DND-41 (cell line): ENCODE results near the gene IFT25.

ENCODE experiments used
- ATAC-seq: fragments of 200-7000 bp; cut with Tn5 transposase; 3 replicates; pipeline ENCODE4 v1.9.1; 2021; ENCODE audit warnings: low read depth; ENCODE audit not compliant: insufficient read depth
- DNase-seq: peaks from one replicate; pipeline ENCODE4 v3.0.0-alpha.2; 2020
- H2AFZ ChIP-seq: 2 replicates; pipeline ENCODE4 v1.6.0; 2012; ENCODE audit warnings: low read depth, low read length
- H3K27ac ChIP-seq: 2 replicates; pipeline ENCODE4 v1.5.1; 2012; ENCODE audit warnings: low read length, inconsistent platforms
- H3K27me3 ChIP-seq: fragments of 200-600 bp; sonication (generic); 2 replicates; pipeline ENCODE4 v1.6.0; 2012; ENCODE audit warnings: low read length, mild to moderate bottlenecking, inconsistent platforms; ENCODE audit not compliant: insufficient read depth, poor library complexity
- H3K36me3 ChIP-seq: 2 replicates; pipeline ENCODE4 v1.5.1; 2012; ENCODE audit warnings: low read length, inconsistent platforms; ENCODE audit not compliant: insufficient read depth
- H3K4me1 ChIP-seq: 2 replicates; pipeline ENCODE4 v1.5.1; 2012; ENCODE audit warnings: mild to moderate bottlenecking, low read length; ENCODE audit not compliant: insufficient read depth
- H3K4me2 ChIP-seq: 2 replicates; pipeline ENCODE4 v1.6.0; 2012; ENCODE audit warnings: mild to moderate bottlenecking, moderate library complexity, low read length, inconsistent platforms; ENCODE audit not compliant: insufficient read depth
- H3K4me3 ChIP-seq, 2 experiments: fragments of 200-600 bp in 1 of 2; shearing (Covaris generic) in 1 of 2; 2 replicates each; pipeline ENCODE4 v1.5.1; 2012 to 2016; ENCODE audit warnings: inconsistent platforms in 2 of 2, low read length in 2 of 2, mild to moderate bottlenecking in 2 of 2, low read depth in 1 of 2, moderate library complexity in 1 of 2
- H3K79me2 ChIP-seq: 2 replicates; pipeline ENCODE4 v1.6.0; 2012; ENCODE audit warnings: low read length, inconsistent platforms; ENCODE audit not compliant: insufficient read depth
- H3K9ac ChIP-seq: 2 replicates; pipeline ENCODE4 v1.6.0; 2012; ENCODE audit warnings: low read depth, mild to moderate bottlenecking, inconsistent platforms, low read length, moderate library complexity
- H3K9me3 ChIP-seq: 2 replicates; pipeline ENCODE4 v1.5.1; 2012; ENCODE audit warnings: low read length, moderate library complexity, mild to moderate bottlenecking, inconsistent platforms; ENCODE audit not compliant: insufficient read depth, severe bottlenecking
- H4K20me1 ChIP-seq: 2 replicates; pipeline ENCODE4 v1.6.0; 2012; ENCODE audit warnings: low read length; ENCODE audit not compliant: insufficient read depth
- EZH2 ChIP-seq: IDR thresholded peaks from 3 replicates; pipeline ENCODE4 v1.6.1; 2012; ENCODE audit warnings: borderline replicate concordance, low read depth, mild to moderate bottlenecking, moderate library complexity, low read length, inconsistent platforms; ENCODE audit not compliant: severe bottlenecking
- TF ChIP-seq, protein P1 (sequence below): IDR thresholded peaks from 2 replicates; pipeline ENCODE4 v1.5.1; 2012; ENCODE audit warnings: borderline replicate concordance, low read length, moderate library complexity, mild to moderate bottlenecking; ENCODE audit not compliant: poor library complexity, severe bottlenecking; ENCODE audit errors: extremely low read depth

Gene IFT25

DNA sequence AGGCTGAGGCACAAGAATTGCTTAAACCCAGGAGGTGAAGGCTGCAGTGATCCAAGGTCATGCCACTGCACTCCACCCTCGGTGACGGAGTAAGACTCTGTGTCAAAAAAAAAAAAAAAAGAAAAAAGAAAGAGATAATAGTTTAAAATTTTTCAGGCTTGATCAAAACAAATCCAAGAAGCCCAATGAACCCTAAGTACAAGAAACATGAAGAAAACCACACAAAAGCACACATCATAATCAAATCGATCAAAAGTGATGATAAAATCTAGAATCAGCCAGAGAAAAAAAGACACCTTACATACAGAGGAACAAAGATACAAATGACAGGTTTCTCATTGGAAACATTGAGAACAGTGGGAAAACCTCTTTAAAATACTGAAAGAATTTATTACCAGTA, 41.0 kb upstream of the IFT25 start:
- Histone ChIP-seq H2AFZ (no peak overlapping the region), H3K27ac (no peak overlapping the region), H3K4me2 (no peak overlapping the region), H3K4me3 (no peak overlapping the region), H3K36me3 (no peaks in the 10 kb centered on the region), H3K4me1 (no peaks in the 10 kb centered on the region), H3K27me3 (no peaks in the 10 kb centered on the region), H3K9ac (no peak overlapping the region), H3K79me2 (no peaks in the 10 kb centered on the region), H3K9me3 (no peaks in the 10 kb centered on the region), H4K20me1 (no peaks in the 10 kb centered on the region)
- TF ChIP-seq, protein P1, sequence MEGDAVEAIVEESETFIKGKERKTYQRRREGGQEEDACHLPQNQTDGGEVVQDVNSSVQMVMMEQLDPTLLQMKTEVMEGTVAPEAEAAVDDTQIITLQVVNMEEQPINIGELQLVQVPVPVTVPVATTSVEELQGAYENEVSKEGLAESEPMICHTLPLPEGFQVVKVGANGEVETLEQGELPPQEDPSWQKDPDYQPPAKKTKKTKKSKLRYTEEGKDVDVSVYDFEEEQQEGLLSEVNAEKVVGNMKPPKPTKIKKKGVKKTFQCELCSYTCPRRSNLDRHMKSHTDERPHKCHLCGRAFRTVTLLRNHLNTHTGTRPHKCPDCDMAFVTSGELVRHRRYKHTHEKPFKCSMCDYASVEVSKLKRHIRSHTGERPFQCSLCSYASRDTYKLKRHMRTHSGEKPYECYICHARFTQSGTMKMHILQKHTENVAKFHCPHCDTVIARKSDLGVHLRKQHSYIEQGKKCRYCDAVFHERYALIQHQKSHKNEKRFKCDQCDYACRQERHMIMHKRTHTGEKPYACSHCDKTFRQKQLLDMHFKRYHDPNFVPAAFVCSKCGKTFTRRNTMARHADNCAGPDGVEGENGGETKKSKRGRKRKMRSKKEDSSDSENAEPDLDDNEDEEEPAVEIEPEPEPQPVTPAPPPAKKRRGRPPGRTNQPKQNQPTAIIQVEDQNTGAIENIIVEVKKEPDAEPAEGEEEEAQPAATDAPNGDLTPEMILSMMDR, result no peak
- TF ChIP-seq EZH2, result no peak
- DNase-seq, result no peak
- no peak for ATAC-seq

DNA sequence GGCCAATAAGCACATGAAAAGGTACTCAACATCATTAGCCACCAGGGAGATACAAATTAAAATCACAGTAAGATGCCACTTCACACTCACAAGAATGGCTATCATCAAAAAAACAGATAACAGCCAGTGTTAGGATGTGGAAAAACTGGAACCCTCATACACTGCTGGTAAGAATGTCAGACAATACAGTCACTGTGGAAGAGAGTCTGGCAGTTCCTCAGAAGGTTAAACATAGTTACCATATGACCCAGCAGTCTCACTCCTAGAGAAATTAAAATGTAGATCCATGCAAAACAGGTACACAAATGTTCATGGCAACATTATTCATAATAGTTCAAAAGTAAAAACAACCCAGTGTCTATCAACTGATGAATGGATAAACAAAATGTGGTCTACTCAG, 39.2 kb upstream of the IFT25 start:
- Histone ChIP-seq H3K9ac (no peak overlapping the region), H3K4me1 (no peaks in the 10 kb centered on the region), H3K36me3 (no peaks in the 10 kb centered on the region), H3K4me2 (no peak overlapping the region), H4K20me1 (no peaks in the 10 kb centered on the region), H3K79me2 (no peaks in the 10 kb centered on the region), H3K27ac (no peak overlapping the region), H3K27me3 (no peaks in the 10 kb centered on the region), H3K9me3 (no peaks in the 10 kb centered on the region), H3K4me3 (no peak overlapping the region), H2AFZ (no peak overlapping the region)
- DNase-seq (no peak), ATAC-seq (no peak)
- no peak for TF ChIP-seq EZH2
- TF ChIP-seq, protein P1, result no peak

DNA sequence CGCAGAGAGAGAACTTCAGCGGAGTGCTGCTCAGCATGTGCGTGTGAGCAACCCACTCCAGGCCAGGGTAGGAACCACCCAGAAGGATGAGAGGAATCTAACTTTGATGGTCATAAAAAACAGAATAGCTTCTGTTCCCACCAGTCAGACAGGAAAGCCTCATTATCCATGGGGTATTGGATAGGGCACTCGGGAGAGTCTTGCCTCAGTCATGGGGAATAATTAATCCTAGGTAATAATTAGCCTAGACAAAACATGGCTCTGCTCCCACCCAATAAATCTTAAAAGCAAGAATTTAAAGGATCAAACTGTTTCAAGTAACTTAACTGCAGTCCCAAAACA, 37.2 kb upstream of the IFT25 start:
- H3K4me2 ChIP-seq, result no peak overlapping the region
- no peak overlapping the region for H3K27ac ChIP-seq
- no peak for ATAC-seq
- no peak overlapping the region for H3K4me3 ChIP-seq
- no peaks in the 10 kb centered on the region for H4K20me1 ChIP-seq
- no peak overlapping the region for H3K9ac ChIP-seq
- no peaks in the 10 kb centered on the region for H3K79me2 ChIP-seq
- DNase-seq, result no peak
- no peak overlapping the region for H2AFZ ChIP-seq
- no peaks in the 10 kb centered on the region for H3K4me1 ChIP-seq
- no peaks in the 10 kb centered on the region for H3K36me3 ChIP-seq
- no peak for TF ChIP-seq EZH2
- TF ChIP-seq, protein P1, result no peak
- H3K27me3 ChIP-seq, result no peaks in the 10 kb centered on the region
- H3K9me3 ChIP-seq, result no peaks in the 10 kb centered on the region
